Endodermal cell (in vitro differentiated cells): ENCODE results near the gene NDST4. TPM values are rescaled to one million over a fixed set of nuclear protein-coding genes. Genes with fewer than 3 reads are reported as not detected.

Source experiments
- DNase-seq: peaks from one replicate; pipeline ENCODE4 v3.0.0-alpha.2; 2017
- H3K27ac ChIP-seq: 2 replicates; pipeline ENCODE4 v1.5.1; 2013; ENCODE audit warnings: mild to moderate bottlenecking, low read depth, low read length, moderate library complexity
- H3K27me3 ChIP-seq: 2 replicates; pipeline ENCODE4 v1.6.1; 2013; ENCODE audit warnings: mild to moderate bottlenecking, low read length, moderate library complexity; ENCODE audit not compliant: insufficient read depth, control insufficient read depth, poor library complexity, severe bottlenecking
- H3K36me3 ChIP-seq: 2 replicates; pipeline ENCODE4 v1.7.0; 2013; ENCODE audit warnings: mild to moderate bottlenecking, low read length, moderate library complexity; ENCODE audit not compliant: control insufficient read depth, insufficient read depth
- H3K4me1 ChIP-seq: one replicate; pipeline ENCODE4 v1.7.0; 2013; ENCODE audit warnings: low read length; ENCODE audit not compliant: control insufficient read depth, insufficient read depth
- H3K4me3 ChIP-seq: 2 replicates; pipeline ENCODE4 v1.5.1; 2013; ENCODE audit warnings: mild to moderate bottlenecking, low read length, moderate library complexity
- H3K9ac ChIP-seq: 2 replicates; pipeline ENCODE4 v1.6.1; 2013; ENCODE audit warnings: mild to moderate bottlenecking, low read length, moderate library complexity; ENCODE audit not compliant: poor library complexity, severe bottlenecking; ENCODE audit errors: extremely low read depth
- H3K9me3 ChIP-seq: 2 replicates; pipeline ENCODE4 v1.6.1; 2013; ENCODE audit warnings: mild to moderate bottlenecking, low read length, moderate library complexity; ENCODE audit not compliant: control insufficient read depth
- H3K27ac Mint-ChIP-seq: 2 replicates; pipeline ENCODE4 v1.8.0; 2020; ENCODE audit warnings: mixed read lengths
- H3K27me3 Mint-ChIP-seq: 2 replicates; pipeline ENCODE4 v1.8.0; 2021; ENCODE audit warnings: mild to moderate bottlenecking, mixed read lengths; ENCODE audit not compliant: insufficient read depth
- H3K36me3 Mint-ChIP-seq: 2 replicates; pipeline ENCODE4 v1.8.0; 2020; ENCODE audit warnings: low read depth, mixed read lengths
- H3K4me1 Mint-ChIP-seq: 2 replicates; pipeline ENCODE4 v1.8.0; 2020; ENCODE audit warnings: mixed read lengths
- H3K4me3 Mint-ChIP-seq: 2 replicates; pipeline ENCODE4 v1.8.0; 2020; ENCODE audit warnings: mild to moderate bottlenecking, moderate library complexity, mixed read lengths
- H3K9me3 Mint-ChIP-seq: 2 replicates; pipeline ENCODE4 v1.8.0; 2020; ENCODE audit warnings: mild to moderate bottlenecking, mixed read lengths
- WGBS, 2 experiments: methylation state at CpG; one replicate each; pipeline versions ENCODE4 v1.1.5 to v1.1.7; 2013; ENCODE audit warnings: missing lambda C conversion rate in 2 of 2, mixed read lengths in 1 of 2; ENCODE audit not compliant: insufficient coverage in 1 of 2, insufficient read length in 1 of 2; 5-methylcytosine and 5-hydroxymethylcytosine counted together
- total RNA-seq, 2 donors: library from RNA; stranded (reverse); fragmentation: NEBNext Ultra II Directional in 1 of 2; extraction: Animal tissue kit (Norgen Biotek cat#: 25700) in 1 of 2; gene quantifications; 2 replicates in 1 of 2; 3 replicates in 1 of 2; pipeline ENCODE4 v1.2.1, GENCODE V29; 2021
- TF ChIP-seq, protein P1 (sequence below): fragments of 200-600 bp; sonication (generic); conservative IDR thresholded peaks from 2 replicates; pipeline ENCODE4 v1.5.0; 2021; ENCODE audit warnings: antibody characterized with exemption, mild to moderate bottlenecking

The NDST4 gene
- total RNA-seq, 2 donors from 2014 or later, result 0.31 TPM; not detected in 1

DNA sequence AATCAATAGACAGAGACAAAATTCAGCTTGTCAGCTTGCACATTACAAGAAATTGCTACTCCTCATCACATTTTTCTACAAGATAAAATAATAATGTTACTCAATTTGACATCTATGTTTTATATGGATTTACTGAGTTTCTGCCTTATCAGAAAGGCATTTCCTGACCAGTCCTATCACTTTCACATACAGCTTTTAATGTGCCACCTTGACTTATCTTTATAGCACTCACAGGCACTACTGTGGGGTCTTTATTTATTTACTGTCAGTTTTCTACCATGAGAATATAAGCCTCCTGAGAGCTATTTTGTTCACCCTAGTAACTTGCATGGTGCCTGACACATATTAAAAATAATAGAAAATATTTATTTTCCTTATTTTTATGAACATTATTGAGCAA, 6.0 kb downstream of the NDST4 start:
- TF ChIP-seq, protein P1, sequence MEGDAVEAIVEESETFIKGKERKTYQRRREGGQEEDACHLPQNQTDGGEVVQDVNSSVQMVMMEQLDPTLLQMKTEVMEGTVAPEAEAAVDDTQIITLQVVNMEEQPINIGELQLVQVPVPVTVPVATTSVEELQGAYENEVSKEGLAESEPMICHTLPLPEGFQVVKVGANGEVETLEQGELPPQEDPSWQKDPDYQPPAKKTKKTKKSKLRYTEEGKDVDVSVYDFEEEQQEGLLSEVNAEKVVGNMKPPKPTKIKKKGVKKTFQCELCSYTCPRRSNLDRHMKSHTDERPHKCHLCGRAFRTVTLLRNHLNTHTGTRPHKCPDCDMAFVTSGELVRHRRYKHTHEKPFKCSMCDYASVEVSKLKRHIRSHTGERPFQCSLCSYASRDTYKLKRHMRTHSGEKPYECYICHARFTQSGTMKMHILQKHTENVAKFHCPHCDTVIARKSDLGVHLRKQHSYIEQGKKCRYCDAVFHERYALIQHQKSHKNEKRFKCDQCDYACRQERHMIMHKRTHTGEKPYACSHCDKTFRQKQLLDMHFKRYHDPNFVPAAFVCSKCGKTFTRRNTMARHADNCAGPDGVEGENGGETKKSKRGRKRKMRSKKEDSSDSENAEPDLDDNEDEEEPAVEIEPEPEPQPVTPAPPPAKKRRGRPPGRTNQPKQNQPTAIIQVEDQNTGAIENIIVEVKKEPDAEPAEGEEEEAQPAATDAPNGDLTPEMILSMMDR, result no peak
- Histone ChIP-seq H3K9me3 (no peaks in the 10 kb centered on the region), H3K9ac (no peak overlapping the region), H3K27ac (no peak overlapping the region), H3K27me3 (no peaks in the 10 kb centered on the region), H3K36me3 (no peaks in the 10 kb centered on the region), H3K4me3 (no peak overlapping the region), H3K4me1 (peaks cover 3% of the 10 kb centered on the region)
- no peak overlapping the region for H3K27ac Mint-ChIP-seq
- H3K36me3 Mint-ChIP-seq, result no peaks in the 10 kb centered on the region
- peaks cover 16% of the 10 kb centered on the region for H3K4me1 Mint-ChIP-seq
- H3K27me3 Mint-ChIP-seq, result no peaks in the 10 kb centered on the region
- H3K4me3 Mint-ChIP-seq, result no peak overlapping the region
- no peaks in the 10 kb centered on the region for H3K9me3 Mint-ChIP-seq
- no peak for DNase-seq

DNA sequence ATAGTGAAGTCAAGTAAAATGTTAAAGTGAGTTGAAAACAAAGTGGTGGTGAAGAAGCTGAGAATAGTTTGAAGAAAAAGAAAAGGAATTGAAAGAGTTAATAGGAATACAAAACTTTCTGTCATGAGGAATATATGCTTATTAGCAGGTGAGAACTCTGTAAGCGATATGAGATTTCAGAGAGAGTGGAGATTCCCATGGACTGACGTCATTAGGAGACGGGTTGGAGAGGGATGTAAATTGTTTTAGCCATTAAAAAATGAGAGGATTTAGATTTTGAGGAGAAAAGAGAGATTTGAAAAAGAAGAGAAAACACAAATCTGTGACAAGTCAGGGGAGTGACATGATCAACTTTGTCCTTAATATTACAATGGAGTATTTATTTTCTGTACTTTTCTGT, 11.7 kb downstream of the NDST4 start:
- no peak overlapping the region for H3K4me3 Mint-ChIP-seq
- Histone ChIP-seq H3K9ac (no peak overlapping the region), H3K27me3 (no peaks in the 10 kb centered on the region), H3K4me1 (no peaks in the 10 kb centered on the region), H3K27ac (no peak overlapping the region), H3K4me3 (no peak overlapping the region), H3K9me3 (no peaks in the 10 kb centered on the region), H3K36me3 (no peaks in the 10 kb centered on the region)
- TF ChIP-seq, protein P1, result no peak
- H3K4me1 Mint-ChIP-seq, result peaks cover 8% of the 10 kb centered on the region
- no peak for DNase-seq
- no peaks in the 10 kb centered on the region for H3K9me3 Mint-ChIP-seq
- no peak overlapping the region for H3K27ac Mint-ChIP-seq
- no peaks in the 10 kb centered on the region for H3K36me3 Mint-ChIP-seq
- WGBS, 2 experiments, result 94 to 95% methylated on average over 3 of the region's 3 CpGs
- no peaks in the 10 kb centered on the region for H3K27me3 Mint-ChIP-seq

DNA sequence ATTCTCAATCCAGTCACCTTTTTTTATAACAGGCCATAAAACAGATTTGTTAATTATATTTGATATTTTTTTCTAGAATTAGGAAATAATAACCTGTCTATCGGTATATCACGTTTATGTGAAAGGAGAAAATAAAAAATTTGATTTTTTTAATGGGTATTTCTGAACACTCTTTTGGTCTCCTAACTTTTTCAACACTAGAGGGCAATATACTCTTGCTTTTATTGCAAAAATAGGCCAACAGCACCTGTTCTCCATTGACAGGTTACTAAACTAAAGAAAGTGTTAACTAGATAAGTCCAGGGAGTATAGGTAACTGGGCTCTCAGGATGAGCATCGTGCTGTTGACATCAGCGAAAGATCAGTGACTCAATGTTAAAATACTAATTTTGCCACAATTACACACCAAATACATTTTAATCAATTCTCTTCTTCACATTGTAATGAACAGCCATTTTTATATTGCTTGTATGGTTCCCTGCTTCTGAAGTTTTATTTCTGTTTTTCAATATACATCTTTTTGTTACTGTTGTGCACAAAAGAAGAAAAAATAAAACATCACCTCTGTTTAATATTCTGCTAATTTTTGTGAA, 22.8 kb downstream of the NDST4 start:
- Histone ChIP-seq H3K9me3 (no peaks in the 10 kb centered on the region), H3K27me3 (no peaks in the 10 kb centered on the region), H3K27ac (no peak overlapping the region), H3K36me3 (no peaks in the 10 kb centered on the region), H3K4me1 (peaks cover 10% of the 10 kb centered on the region), H3K9ac (no peak overlapping the region), H3K4me3 (no peak overlapping the region)
- H3K4me3 Mint-ChIP-seq, result no peak overlapping the region
- no peak for DNase-seq
- peaks cover 21% of the 10 kb centered on the region for H3K4me1 Mint-ChIP-seq
- no peaks in the 10 kb centered on the region for H3K36me3 Mint-ChIP-seq
- no peak overlapping the region for H3K27ac Mint-ChIP-seq
- 8% methylated on average over 4 of the region's 4 CpGs; no CpG with 5 or more reads in 1 of the 2 experiments for WGBS, 2 experiments
- TF ChIP-seq, protein P1, result peak; percentile 89
- H3K9me3 Mint-ChIP-seq, result peaks cover 2% of the 10 kb centered on the region
- no peaks in the 10 kb centered on the region for H3K27me3 Mint-ChIP-seq
